HepG2 (cell line): ENCODE results near the gene FEM1C.

Source experiments
- EEA1 ChIP-seq: sonication (generic); formaldehyde crosslinking; IDR thresholded peaks from 2 replicates; pipeline ENCODE4 v1.5.1; 2020; ENCODE audit warnings: mild to moderate bottlenecking, missing genetic modification reagents, borderline replicate concordance
- EZH2 ChIP-seq: conservative IDR thresholded peaks from 2 replicates; pipeline ENCODE4 v1.6.1; 2012; ENCODE audit warnings: mild to moderate bottlenecking, low read depth, low read length, moderate library complexity
- MXI1 ChIP-seq: IDR thresholded peaks from 3 replicates; pipeline ENCODE4 v1.6.1; 2012; ENCODE audit warnings: low read depth, low read length, inconsistent platforms, borderline replicate concordance
- POLR2A ChIP-seq, 2 experiments: IDR thresholded peaks; 2 replicates each; pipeline ENCODE4 v1.6.1; 2011; ENCODE audit warnings: low read depth in 2 of 2, low read length in 2 of 2, mild to moderate bottlenecking in 1 of 2, moderate library complexity in 1 of 2; ENCODE audit not compliant: insufficient read depth in 1 of 2
- ZNF12 ChIP-seq: sonication (generic); formaldehyde crosslinking; IDR thresholded peaks from 2 replicates; pipeline ENCODE4 v1.5.0; 2020; ENCODE audit warnings: missing genetic modification reagents
- TF ChIP-seq, protein P1 (sequence below): IDR thresholded peaks from 2 replicates; pipeline ENCODE4 v1.6.1; 2012; ENCODE audit warnings: low read depth, low read length, improper control_type of control experiment
- TF ChIP-seq, protein P2 (sequence below): sonication (generic); formaldehyde crosslinking; IDR thresholded peaks from 2 replicates; pipeline ENCODE4 v1.4.0; 2020; ENCODE audit warnings: missing genetic modification reagents
- TF ChIP-seq, protein P3 (sequence below): sonication (generic); formaldehyde crosslinking; IDR thresholded peaks from 2 replicates; pipeline ENCODE4 v1.5.0; 2020; ENCODE audit warnings: mild to moderate bottlenecking, missing genetic modification reagents, moderate library complexity
- TF ChIP-seq, protein P4 (sequence below): sonication (generic); formaldehyde crosslinking; IDR thresholded peaks from 2 replicates; pipeline ENCODE4 v1.4.0; 2020; ENCODE audit warnings: low read depth, missing genetic modification reagents

DNA sequence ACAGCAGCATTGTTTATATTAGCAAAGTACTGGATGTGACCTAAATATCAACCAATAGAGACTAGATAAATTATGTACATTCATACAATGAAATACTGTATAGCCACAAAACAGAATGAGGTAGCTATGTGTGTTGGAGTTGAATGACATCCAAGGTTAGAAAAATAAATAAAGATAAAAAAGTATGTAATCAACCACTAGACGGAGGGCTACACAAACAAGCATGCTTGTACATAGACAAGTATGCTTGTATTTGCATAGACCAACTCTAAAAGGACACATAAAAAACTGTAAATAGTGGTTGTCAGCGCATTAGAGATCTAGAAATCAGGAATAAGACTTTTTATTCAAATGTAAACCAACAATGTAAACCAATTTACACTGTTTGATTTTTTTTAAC is 3.0 kb downstream of the FEM1C start:
- TF ChIP-seq, protein P1, sequence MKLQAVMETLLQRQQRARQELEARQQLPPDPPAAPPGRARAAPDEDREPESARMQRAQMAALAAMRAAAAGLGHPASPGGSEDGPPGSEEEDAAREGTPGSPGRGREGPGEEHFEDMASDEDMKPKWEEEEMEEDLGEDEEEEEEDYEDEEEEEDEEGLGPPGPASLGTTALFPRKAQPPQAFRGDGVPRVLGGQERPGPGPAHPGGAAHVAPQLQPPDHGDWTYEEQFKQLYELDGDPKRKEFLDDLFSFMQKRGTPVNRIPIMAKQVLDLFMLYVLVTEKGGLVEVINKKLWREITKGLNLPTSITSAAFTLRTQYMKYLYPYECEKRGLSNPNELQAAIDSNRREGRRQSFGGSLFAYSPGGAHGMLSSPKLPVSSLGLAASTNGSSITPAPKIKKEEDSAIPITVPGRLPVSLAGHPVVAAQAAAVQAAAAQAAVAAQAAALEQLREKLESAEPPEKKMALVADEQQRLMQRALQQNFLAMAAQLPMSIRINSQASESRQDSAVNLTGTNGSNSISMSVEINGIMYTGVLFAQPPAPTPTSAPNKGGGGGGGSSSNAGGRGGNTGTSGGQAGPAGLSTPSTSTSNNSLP, result no peak
- TF ChIP-seq POLR2A (IDR thresholded peaks at IDR 0.05; ENCODE audit: insufficient read depth in 1 of 2, low read depth in 2 of 2, low read length in 2 of 2), result no peak
- TF ChIP-seq EEA1 (CRISPR knock-in tag), result no peak
- TF ChIP-seq, protein P2, sequence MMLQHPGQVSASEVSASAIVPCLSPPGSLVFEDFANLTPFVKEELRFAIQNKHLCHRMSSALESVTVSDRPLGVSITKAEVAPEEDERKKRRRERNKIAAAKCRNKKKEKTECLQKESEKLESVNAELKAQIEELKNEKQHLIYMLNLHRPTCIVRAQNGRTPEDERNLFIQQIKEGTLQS, result no peak
- TF ChIP-seq, protein P3, sequence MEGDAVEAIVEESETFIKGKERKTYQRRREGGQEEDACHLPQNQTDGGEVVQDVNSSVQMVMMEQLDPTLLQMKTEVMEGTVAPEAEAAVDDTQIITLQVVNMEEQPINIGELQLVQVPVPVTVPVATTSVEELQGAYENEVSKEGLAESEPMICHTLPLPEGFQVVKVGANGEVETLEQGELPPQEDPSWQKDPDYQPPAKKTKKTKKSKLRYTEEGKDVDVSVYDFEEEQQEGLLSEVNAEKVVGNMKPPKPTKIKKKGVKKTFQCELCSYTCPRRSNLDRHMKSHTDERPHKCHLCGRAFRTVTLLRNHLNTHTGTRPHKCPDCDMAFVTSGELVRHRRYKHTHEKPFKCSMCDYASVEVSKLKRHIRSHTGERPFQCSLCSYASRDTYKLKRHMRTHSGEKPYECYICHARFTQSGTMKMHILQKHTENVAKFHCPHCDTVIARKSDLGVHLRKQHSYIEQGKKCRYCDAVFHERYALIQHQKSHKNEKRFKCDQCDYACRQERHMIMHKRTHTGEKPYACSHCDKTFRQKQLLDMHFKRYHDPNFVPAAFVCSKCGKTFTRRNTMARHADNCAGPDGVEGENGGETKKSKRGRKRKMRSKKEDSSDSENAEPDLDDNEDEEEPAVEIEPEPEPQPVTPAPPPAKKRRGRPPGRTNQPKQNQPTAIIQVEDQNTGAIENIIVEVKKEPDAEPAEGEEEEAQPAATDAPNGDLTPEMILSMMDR (CRISPR knock-in tag), result no peak
- TF ChIP-seq, protein P4, sequence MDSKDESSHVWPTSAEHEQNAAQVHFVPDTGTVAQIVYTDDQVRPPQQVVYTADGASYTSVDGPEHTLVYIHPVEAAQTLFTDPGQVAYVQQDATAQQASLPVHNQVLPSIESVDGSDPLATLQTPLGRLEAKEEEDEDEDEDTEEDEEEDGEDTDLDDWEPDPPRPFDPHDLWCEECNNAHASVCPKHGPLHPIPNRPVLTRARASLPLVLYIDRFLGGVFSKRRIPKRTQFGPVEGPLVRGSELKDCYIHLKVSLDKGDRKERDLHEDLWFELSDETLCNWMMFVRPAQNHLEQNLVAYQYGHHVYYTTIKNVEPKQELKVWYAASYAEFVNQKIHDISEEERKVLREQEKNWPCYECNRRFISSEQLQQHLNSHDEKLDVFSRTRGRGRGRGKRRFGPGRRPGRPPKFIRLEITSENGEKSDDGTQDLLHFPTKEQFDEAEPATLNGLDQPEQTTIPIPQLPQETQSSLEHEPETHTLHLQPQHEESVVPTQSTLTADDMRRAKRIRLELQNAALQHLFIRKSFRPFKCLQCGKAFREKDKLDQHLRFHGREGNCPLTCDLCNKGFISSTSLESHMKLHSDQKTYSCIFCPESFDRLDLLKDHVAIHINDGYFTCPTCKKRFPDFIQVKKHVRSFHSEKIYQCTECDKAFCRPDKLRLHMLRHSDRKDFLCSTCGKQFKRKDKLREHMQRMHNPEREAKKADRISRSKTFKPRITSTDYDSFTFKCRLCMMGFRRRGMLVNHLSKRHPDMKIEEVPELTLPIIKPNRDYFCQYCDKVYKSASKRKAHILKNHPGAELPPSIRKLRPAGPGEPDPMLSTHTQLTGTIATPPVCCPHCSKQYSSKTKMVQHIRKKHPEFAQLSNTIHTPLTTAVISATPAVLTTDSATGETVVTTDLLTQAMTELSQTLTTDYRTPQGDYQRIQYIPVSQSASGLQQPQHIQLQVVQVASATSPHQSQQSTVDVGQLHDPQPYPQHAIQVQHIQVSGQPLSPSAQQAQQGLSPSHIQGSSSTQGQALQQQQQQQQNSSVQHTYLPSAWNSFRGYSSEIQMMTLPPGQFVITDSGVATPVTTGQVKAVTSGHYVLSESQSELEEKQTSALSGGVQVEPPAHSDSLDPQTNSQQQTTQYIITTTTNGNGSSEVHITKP (CRISPR knock-in tag), result no peak
- no peak for TF ChIP-seq EZH2
- no peak for TF ChIP-seq MXI1
- no peak for TF ChIP-seq ZNF12
